HS-27A (cell line): Measurements from ENCODE around the gene CHRD.
A peak's percentile ranks its signal among the peaks of the same experiment; 100 is the strongest.
"Not testable (repeated sequence)": the region's sequence is repeated elsewhere in the genome, so short reads cannot be mapped to it uniquely, and the experiment has no call there.

Experiments
- DNase-seq: peaks from one replicate; pipeline ENCODE4 v3.0.0-alpha.2; 2012; ENCODE audit warnings: low read depth, missing footprints

CHRD gene

GRCh38 chr3:184417619-184418327 lies 37.9 kb downstream of the CHRD start:
- DNase-seq: peak; percentile 22

GRCh38 chr3:184419171-184419570 lies 39.3 kb downstream of the CHRD start:
- DNase-seq: no peak

GRCh38 chr3:184423561-184423960 lies 43.7 kb downstream of the CHRD start:
- no peak for DNase-seq

- DNase-seq: no peak
Observed at GRCh38 chr3:184426691-184427141, 46.9 kb downstream of the CHRD start.

GRCh38 chr3:184428561-184429175 lies 48.8 kb downstream of the CHRD start:
- no peak for DNase-seq

GRCh38 chr3:184429786-184430185 lies 49.9 kb downstream of the CHRD start:
- DNase-seq: no peak

- DNase-seq: no peak
Observed at GRCh38 chr3:184430940-184431339, 51.1 kb downstream of the CHRD start.

GRCh38 chr3:184433178-184433577 lies 53.3 kb downstream of the CHRD start:
- not testable (repeated sequence) for DNase-seq

GRCh38 chr3:184439096-184439495 lies 59.2 kb downstream of the CHRD start:
- DNase-seq: no peak
